Karpas-422 (cell line): ENCODE measurements around the gene ADI1. TPM values are rescaled to one million over a fixed set of nuclear protein-coding genes. Genes with fewer than 3 reads are reported as not detected.

Source experiments
- DNase-seq: peaks from one replicate; pipeline ENCODE4 v3.0.0-alpha.2; 2015
- H2AFZ ChIP-seq: fragments of 200-600 bp; sonication (generic); 2 replicates; pipeline ENCODE4 v1.6.1; 2014; ENCODE audit warnings: antibody characterized with exemption, low read length, mixed read lengths
- H3K27ac ChIP-seq: fragments of 200-600 bp; sonication (generic); 2 replicates; pipeline ENCODE4 v1.5.1; 2014; ENCODE audit warnings: mild to moderate bottlenecking, low read length, moderate library complexity
- H3K27me3 ChIP-seq: fragments of 200-600 bp; sonication (generic); 2 replicates; pipeline ENCODE4 v1.6.1; 2014; ENCODE audit warnings: low read length, mixed read lengths
- H3K36me3 ChIP-seq: fragments of 200-600 bp; sonication (generic); 2 replicates; pipeline ENCODE4 v1.6.1; 2014; ENCODE audit warnings: low read length, mixed read lengths; ENCODE audit not compliant: insufficient read depth
- H3K4me1 ChIP-seq: fragments of 200-600 bp; sonication (generic); 2 replicates; pipeline ENCODE4 v1.6.1; 2014; ENCODE audit warnings: mild to moderate bottlenecking, low read length, mixed read lengths
- H3K4me2 ChIP-seq: fragments of 200-600 bp; sonication (generic); 2 replicates; pipeline ENCODE4 v1.6.1; 2014; ENCODE audit warnings: low read length, low read depth, mild to moderate bottlenecking; ENCODE audit not compliant: poor library complexity, severe bottlenecking
- H3K4me3 ChIP-seq: fragments of 200-600 bp; sonication (generic); 2 replicates; pipeline ENCODE4 v1.5.1; 2014; ENCODE audit warnings: mild to moderate bottlenecking, antibody characterized with exemption, low read length, mixed read lengths
- H3K79me2 ChIP-seq: fragments of 200-600 bp; sonication (generic); 2 replicates; pipeline ENCODE4 v1.6.1; 2014; ENCODE audit warnings: mild to moderate bottlenecking, low read length, mixed read lengths
- H3K9ac ChIP-seq: fragments of 200-600 bp; sonication (generic); 2 replicates; pipeline ENCODE4 v1.6.0; 2014; ENCODE audit warnings: low read length
- H3K9me2 ChIP-seq: fragments of 200-600 bp; sonication (generic), shearing (Covaris generic); replicated peaks from 2 replicates; pipeline ENCODE4 v1.6.0; 2014; ENCODE audit warnings: mild to moderate bottlenecking, low read length, moderate library complexity; ENCODE audit not compliant: insufficient read depth
- H3K9me3 ChIP-seq: fragments of 300-700, 200-600 bp; sonication (generic); 2 replicates; pipeline ENCODE4 v1.6.1; 2014; ENCODE audit warnings: low read length, mixed read lengths
- H4K20me1 ChIP-seq: fragments of 200-600 bp; sonication (generic); 2 replicates; pipeline ENCODE4 v1.6.1; 2014; ENCODE audit warnings: mild to moderate bottlenecking, antibody characterized with exemption, low read length, low read depth; ENCODE audit not compliant: insufficient read depth
- total RNA-seq: library from RNA; depleted of rRNA; stranded (reverse); fragments of >200 nt; shearing (Covaris generic); gene quantifications from 2 replicates; pipeline ENCODE4 v1.2.3, GENCODE V29; 2014; ENCODE audit warnings: low replicate concordance

ADI1 gene
- total RNA-seq, 1 experiment from 2014 or later, result 68.6 TPM

GRCh38 chr2:3476985-3477327 lies 42.4 kb downstream of the ADI1 start:
- no peaks in the 10 kb centered on the region for H3K79me2 ChIP-seq
- peaks cover 5% of the 10 kb centered on the region; the same call in 1 of the 2 replicates for H3K36me3 ChIP-seq
- no peak for DNase-seq
- no peaks in the 10 kb centered on the region for H4K20me1 ChIP-seq
- peaks cover 11% of the 10 kb centered on the region for H3K4me1 ChIP-seq
- H3K27me3 ChIP-seq, result no peaks in the 10 kb centered on the region
- H3K27ac ChIP-seq, result no peak overlapping the region
- no peak overlapping the region for H2AFZ ChIP-seq
- H3K4me3 ChIP-seq, result no peak overlapping the region
- H3K9ac ChIP-seq, result no peak overlapping the region
- no peaks in the 10 kb centered on the region for H3K9me2 ChIP-seq
- no peaks in the 10 kb centered on the region for H3K9me3 ChIP-seq
- H3K4me2 ChIP-seq, result no peak overlapping the region

GRCh38 chr2:3476321-3476984 lies 42.9 kb downstream of the ADI1 start:
- H3K79me2 ChIP-seq, result no peaks in the 10 kb centered on the region
- no peak overlapping the region for H3K4me2 ChIP-seq

GRCh38 chr2:3475771-3476170 lies 43.6 kb downstream of the ADI1 start:
- H3K4me3 ChIP-seq, result no peak overlapping the region
- H3K4me2 ChIP-seq, result no peak overlapping the region
- no peaks in the 10 kb centered on the region for H3K9me3 ChIP-seq
- H3K27me3 ChIP-seq, result no peaks in the 10 kb centered on the region
- H3K27ac ChIP-seq, result no peak overlapping the region
- H3K79me2 ChIP-seq, result no peaks in the 10 kb centered on the region
- peaks cover 5% of the 10 kb centered on the region; the same call in 1 of the 2 replicates for H3K36me3 ChIP-seq
- no peak overlapping the region for H2AFZ ChIP-seq
- H3K9me2 ChIP-seq, result no peaks in the 10 kb centered on the region
- DNase-seq, result no peak
- no peak overlapping the region for H3K9ac ChIP-seq
- no peaks in the 10 kb centered on the region for H4K20me1 ChIP-seq
- H3K4me1 ChIP-seq, result peaks cover 11% of the 10 kb centered on the region

More at GRCh38 chr2:3476321-3476984, 42.9 kb downstream of the ADI1 start:
- Histone ChIP-seq H2AFZ (no peak overlapping the region), H3K4me1 (peaks cover 11% of the 10 kb centered on the region), H3K36me3 (peaks cover 5% of the 10 kb centered on the region; the same call in 1 of the 2 replicates), H3K4me3 (no peak overlapping the region), H4K20me1 (no peaks in the 10 kb centered on the region), H3K27ac (no peak overlapping the region), H3K27me3 (no peaks in the 10 kb centered on the region), H3K9ac (no peak overlapping the region), H3K9me2 (no peaks in the 10 kb centered on the region), H3K9me3 (no peaks in the 10 kb centered on the region)
- no peak for DNase-seq

GRCh38 chr2:3472966-3473365 lies 46.4 kb downstream of the ADI1 start:
- Histone ChIP-seq H3K79me2 (no peaks in the 10 kb centered on the region), H2AFZ (no peak overlapping the region), H3K9ac (no peak overlapping the region), H3K36me3 (peaks cover 5% of the 10 kb centered on the region), H3K9me3 (no peaks in the 10 kb centered on the region), H3K9me2 (no peaks in the 10 kb centered on the region), H3K4me2 (no peak overlapping the region), H3K27ac (no peak overlapping the region), H3K4me1 (no peaks in the 10 kb centered on the region), H3K4me3 (no peak overlapping the region), H3K27me3 (no peaks in the 10 kb centered on the region), H4K20me1 (no peaks in the 10 kb centered on the region)
- no peak for DNase-seq

GRCh38 chr2:3472296-3472695 lies 47.0 kb downstream of the ADI1 start:
- no peaks in the 10 kb centered on the region for H3K27me3 ChIP-seq
- H3K79me2 ChIP-seq, result no peaks in the 10 kb centered on the region
- H3K4me2 ChIP-seq, result no peak overlapping the region
- H4K20me1 ChIP-seq, result no peaks in the 10 kb centered on the region
- H3K4me1 ChIP-seq, result no peaks in the 10 kb centered on the region
- no peak overlapping the region for H3K4me3 ChIP-seq
- H3K36me3 ChIP-seq, result no peaks in the 10 kb centered on the region; the same call in none of the 2 replicates
- DNase-seq, result no peak
- H2AFZ ChIP-seq, result no peak overlapping the region
- no peaks in the 10 kb centered on the region for H3K9me2 ChIP-seq
- H3K9me3 ChIP-seq, result no peaks in the 10 kb centered on the region
- H3K27ac ChIP-seq, result no peak overlapping the region
- H3K9ac ChIP-seq, result no peak overlapping the region

- H3K4me3 ChIP-seq, result no peak overlapping the region
- no peak overlapping the region for H3K27ac ChIP-seq
- H3K9ac ChIP-seq, result no peak overlapping the region
- no peak overlapping the region for H2AFZ ChIP-seq
- H3K36me3 ChIP-seq, result peaks cover 3% of the 10 kb centered on the region
- no peaks in the 10 kb centered on the region for H3K79me2 ChIP-seq
- H3K9me2 ChIP-seq, result no peaks in the 10 kb centered on the region
- no peaks in the 10 kb centered on the region for H3K27me3 ChIP-seq
- no peak overlapping the region for H3K4me2 ChIP-seq
- no peaks in the 10 kb centered on the region for H4K20me1 ChIP-seq
- H3K9me3 ChIP-seq, result no peaks in the 10 kb centered on the region
- H3K4me1 ChIP-seq, result no peaks in the 10 kb centered on the region
- DNase-seq, result no peak
Measured at GRCh38 chr2:3470856-3471737, 48.2 kb downstream of the ADI1 start.

- Histone ChIP-seq H3K9ac (no peak overlapping the region), H2AFZ (no peak overlapping the region), H3K9me2 (no peaks in the 10 kb centered on the region), H3K4me2 (no peak overlapping the region), H3K27me3 (no peaks in the 10 kb centered on the region), H3K4me1 (no peaks in the 10 kb centered on the region), H3K27ac (no peak overlapping the region), H3K4me3 (no peak overlapping the region), H3K36me3 (peaks cover 3% of the 10 kb centered on the region; the same call in 1 of the 2 replicates), H4K20me1 (no peaks in the 10 kb centered on the region), H3K79me2 (no peaks in the 10 kb centered on the region), H3K9me3 (no peaks in the 10 kb centered on the region)
- DNase-seq, result no peak
Measured at GRCh38 chr2:3470166-3470651, 49.1 kb downstream of the ADI1 start.

GRCh38 chr2:3469486-3469885 lies 49.8 kb downstream of the ADI1 start:
- H3K9me3 ChIP-seq, result no peaks in the 10 kb centered on the region
- DNase-seq, result no peak
- no peak overlapping the region for H3K4me3 ChIP-seq
- no peaks in the 10 kb centered on the region for H3K79me2 ChIP-seq
- H2AFZ ChIP-seq, result no peak overlapping the region
- H3K36me3 ChIP-seq, result peaks cover 3% of the 10 kb centered on the region; the same call in 1 of the 2 replicates
- H3K9me2 ChIP-seq, result no peaks in the 10 kb centered on the region
- H3K27ac ChIP-seq, result no peak overlapping the region
- no peak overlapping the region for H3K4me2 ChIP-seq
- H3K27me3 ChIP-seq, result no peaks in the 10 kb centered on the region
- H4K20me1 ChIP-seq, result no peaks in the 10 kb centered on the region
- H3K9ac ChIP-seq, result no peak overlapping the region
- H3K4me1 ChIP-seq, result no peaks in the 10 kb centered on the region
